GM23338 (cell line): ENCODE data around the gene USH2A.

ENCODE experiments used
- CREB1 ChIP-seq: fragments of 250-450 bp; sonication (Bioruptor Pico); IDR thresholded peaks from 2 replicates; pipeline ENCODE4 v1.5.0; 2020; ENCODE audit warnings: low read depth, mild to moderate bottlenecking, moderate library complexity
- EZH2 ChIP-seq: fragments of 200-600 bp; sonication (generic); IDR thresholded peaks from one replicate; pipeline ENCODE4 v1.8.0; 2017; ENCODE audit warnings: antibody characterized with exemption, mild to moderate bottlenecking, low read depth; ENCODE audit not compliant: unreplicated experiment
- NANOG ChIP-seq: IDR thresholded peaks from 2 replicates; pipeline ENCODE4 v1.6.1; 2016; ENCODE audit warnings: antibody characterized with exemption, borderline replicate concordance
- POLR2AphosphoS5 ChIP-seq: IDR thresholded peaks from 2 replicates; pipeline ENCODE4 v1.6.1; 2016; ENCODE audit warnings: antibody characterized with exemption, low read depth
- TF ChIP-seq, protein P1 (sequence below), 2 experiments: fragments of 200-600 bp in 1 of 2; sonication (generic) in 1 of 2; conservative IDR thresholded peaks; 2 replicates each; pipeline versions ENCODE4 v1.5.1 to v1.6.1; 2016 to 2017; ENCODE audit warnings: antibody characterized with exemption in 2 of 2, low read depth in 2 of 2, mild to moderate bottlenecking in 2 of 2, moderate library complexity in 1 of 2
- TF ChIP-seq, protein P2 (sequence below): IDR thresholded peaks from one replicate; pipeline ENCODE4 v1.6.1; 2018; ENCODE audit warnings: antibody characterized with exemption; ENCODE audit not compliant: unreplicated experiment

DNA sequence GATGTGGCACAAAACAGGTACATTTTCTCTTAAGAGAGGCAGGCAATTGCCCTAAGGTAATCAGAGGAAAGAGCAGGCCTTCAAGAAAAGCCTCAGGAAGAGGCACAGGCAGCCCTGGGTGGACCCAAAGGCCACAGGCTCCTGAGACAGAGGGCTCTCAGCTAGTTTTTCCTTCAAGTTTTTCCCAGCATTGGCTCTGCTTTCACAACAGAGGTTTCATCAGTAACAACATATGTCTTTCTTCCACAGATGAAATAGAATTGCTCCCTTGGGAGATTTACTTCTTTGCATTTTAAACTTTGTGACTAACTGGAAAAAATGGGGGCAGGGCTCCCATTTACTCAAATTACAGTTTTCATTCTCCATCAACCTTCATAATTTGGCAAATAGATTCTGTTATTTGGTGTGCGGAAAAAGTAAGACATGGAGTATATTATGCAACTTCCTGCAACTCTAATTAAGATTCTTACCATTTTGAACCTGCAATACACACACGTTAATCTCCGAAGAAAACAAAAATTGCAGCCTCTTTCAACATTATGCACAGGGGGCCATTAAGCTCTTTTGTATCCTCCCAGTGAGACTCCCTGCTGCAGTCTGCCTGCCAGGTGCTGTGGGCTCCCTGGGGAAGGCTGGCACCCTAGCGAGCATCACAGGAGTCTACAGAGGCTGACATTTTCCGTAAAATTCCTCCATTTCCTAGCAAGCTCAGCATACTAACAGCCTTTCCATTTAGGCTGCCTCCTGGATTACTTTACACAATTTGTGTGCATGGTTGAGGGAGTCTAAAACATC lies 282.3 kb downstream of the USH2A start:
- TF ChIP-seq EZH2, result no peak
- no peak for TF ChIP-seq POLR2AphosphoS5
- TF ChIP-seq, protein P1, sequence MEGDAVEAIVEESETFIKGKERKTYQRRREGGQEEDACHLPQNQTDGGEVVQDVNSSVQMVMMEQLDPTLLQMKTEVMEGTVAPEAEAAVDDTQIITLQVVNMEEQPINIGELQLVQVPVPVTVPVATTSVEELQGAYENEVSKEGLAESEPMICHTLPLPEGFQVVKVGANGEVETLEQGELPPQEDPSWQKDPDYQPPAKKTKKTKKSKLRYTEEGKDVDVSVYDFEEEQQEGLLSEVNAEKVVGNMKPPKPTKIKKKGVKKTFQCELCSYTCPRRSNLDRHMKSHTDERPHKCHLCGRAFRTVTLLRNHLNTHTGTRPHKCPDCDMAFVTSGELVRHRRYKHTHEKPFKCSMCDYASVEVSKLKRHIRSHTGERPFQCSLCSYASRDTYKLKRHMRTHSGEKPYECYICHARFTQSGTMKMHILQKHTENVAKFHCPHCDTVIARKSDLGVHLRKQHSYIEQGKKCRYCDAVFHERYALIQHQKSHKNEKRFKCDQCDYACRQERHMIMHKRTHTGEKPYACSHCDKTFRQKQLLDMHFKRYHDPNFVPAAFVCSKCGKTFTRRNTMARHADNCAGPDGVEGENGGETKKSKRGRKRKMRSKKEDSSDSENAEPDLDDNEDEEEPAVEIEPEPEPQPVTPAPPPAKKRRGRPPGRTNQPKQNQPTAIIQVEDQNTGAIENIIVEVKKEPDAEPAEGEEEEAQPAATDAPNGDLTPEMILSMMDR (conservative IDR thresholded peaks at IDR 0.05; ENCODE audit: low read depth in 2 of 2), result no peak
- TF ChIP-seq CREB1 (CRISPR knock-in tag), result no peak
- TF ChIP-seq NANOG, result no peak
- TF ChIP-seq, protein P2, sequence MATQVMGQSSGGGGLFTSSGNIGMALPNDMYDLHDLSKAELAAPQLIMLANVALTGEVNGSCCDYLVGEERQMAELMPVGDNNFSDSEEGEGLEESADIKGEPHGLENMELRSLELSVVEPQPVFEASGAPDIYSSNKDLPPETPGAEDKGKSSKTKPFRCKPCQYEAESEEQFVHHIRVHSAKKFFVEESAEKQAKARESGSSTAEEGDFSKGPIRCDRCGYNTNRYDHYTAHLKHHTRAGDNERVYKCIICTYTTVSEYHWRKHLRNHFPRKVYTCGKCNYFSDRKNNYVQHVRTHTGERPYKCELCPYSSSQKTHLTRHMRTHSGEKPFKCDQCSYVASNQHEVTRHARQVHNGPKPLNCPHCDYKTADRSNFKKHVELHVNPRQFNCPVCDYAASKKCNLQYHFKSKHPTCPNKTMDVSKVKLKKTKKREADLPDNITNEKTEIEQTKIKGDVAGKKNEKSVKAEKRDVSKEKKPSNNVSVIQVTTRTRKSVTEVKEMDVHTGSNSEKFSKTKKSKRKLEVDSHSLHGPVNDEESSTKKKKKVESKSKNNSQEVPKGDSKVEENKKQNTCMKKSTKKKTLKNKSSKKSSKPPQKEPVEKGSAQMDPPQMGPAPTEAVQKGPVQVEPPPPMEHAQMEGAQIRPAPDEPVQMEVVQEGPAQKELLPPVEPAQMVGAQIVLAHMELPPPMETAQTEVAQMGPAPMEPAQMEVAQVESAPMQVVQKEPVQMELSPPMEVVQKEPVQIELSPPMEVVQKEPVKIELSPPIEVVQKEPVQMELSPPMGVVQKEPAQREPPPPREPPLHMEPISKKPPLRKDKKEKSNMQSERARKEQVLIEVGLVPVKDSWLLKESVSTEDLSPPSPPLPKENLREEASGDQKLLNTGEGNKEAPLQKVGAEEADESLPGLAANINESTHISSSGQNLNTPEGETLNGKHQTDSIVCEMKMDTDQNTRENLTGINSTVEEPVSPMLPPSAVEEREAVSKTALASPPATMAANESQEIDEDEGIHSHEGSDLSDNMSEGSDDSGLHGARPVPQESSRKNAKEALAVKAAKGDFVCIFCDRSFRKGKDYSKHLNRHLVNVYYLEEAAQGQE, result no peak
